Tibial nerve (tissue), 4 donors: ENCODE measurements around the gene NCR2. TPM values are rescaled to one million over a fixed set of nuclear protein-coding genes. Genes with fewer than 3 reads are reported as not detected.

Experiments
- DNase-seq, 2 donors: peaks; one replicate each; pipeline ENCODE4 v3.0.0-alpha.2; 2019; ENCODE audit warnings: low spot score in 2 of 2
- H3K27ac ChIP-seq, 4 donors: fragments of 200-600 bp; sonication (generic) in 3 of 4; one replicate each; pipeline ENCODE4 v1.5.1; 2017 to 2019; ENCODE audit warnings: mild to moderate bottlenecking in 1 of 4
- H3K27me3 ChIP-seq, 2 donors: fragments of 200-600 bp; sonication (generic) in 1 of 2; one replicate each; pipeline versions ENCODE4 v1.5.1 to v1.6.0; 2017 to 2019
- H3K36me3 ChIP-seq, 3 donors: fragments of 200-600 bp; sonication (generic); one replicate each; pipeline ENCODE4 v1.5.1; 2018 to 2019
- H3K4me1 ChIP-seq, 4 donors: fragments of 200-600 bp; sonication (generic) in 3 of 4; one replicate each; pipeline ENCODE4 v1.5.1; 2017 to 2019
- H3K4me3 ChIP-seq, 4 donors: fragments of 200-600 bp; sonication (generic) in 3 of 4; one replicate each; pipeline ENCODE4 v1.5.1; 2017 to 2019; ENCODE audit warnings: mild to moderate bottlenecking in 1 of 4, moderate library complexity in 1 of 4
- H3K9me3 ChIP-seq, 4 donors: fragments of 200-600 bp; sonication (generic) in 3 of 4; one replicate each; pipeline ENCODE4 v1.5.1; 2017 to 2019
- EP300 ChIP-seq, 2 donors: sonication (generic); formaldehyde crosslinking; IDR thresholded peaks; one replicate each; pipeline ENCODE4 v1.6.1; 2017; ENCODE audit warnings: antibody characterized with exemption in 2 of 2, mild to moderate bottlenecking in 1 of 2
- POLR2A ChIP-seq, 2 donors: fragments of 450-650 bp; IDR thresholded peaks; one replicate each; pipeline ENCODE4 v1.6.1; 2017; ENCODE audit warnings: antibody characterized with exemption in 2 of 2, mild to moderate bottlenecking in 2 of 2, moderate library complexity in 2 of 2
- WGBS, 2 donors: methylation state at CpG; one replicate each; pipeline ENCODE4 v1.1.5; 2018; 5-methylcytosine and 5-hydroxymethylcytosine counted together
- total RNA-seq, 4 donors: library from RNA; depleted of rRNA; stranded (reverse); fragments of >200 nt; gene quantifications; one replicate each; pipeline ENCODE4 v1.1.0, GENCODE V29; 2016
- TF ChIP-seq, protein P1 (sequence below), 5 experiments: fragments of 200-600 bp in 3 of 5; fragments of 450-650 bp in 2 of 5; sonication (generic) in 3 of 5; IDR thresholded peaks; one replicate each; pipeline ENCODE4 v1.5.1; 2016 to 2019; ENCODE audit warnings: antibody characterized with exemption in 5 of 5, mild to moderate bottlenecking in 3 of 5, moderate library complexity in 2 of 5

The NCR2 gene
- total RNA-seq, 4 donors from 2014 or later, result not detected

DNA sequence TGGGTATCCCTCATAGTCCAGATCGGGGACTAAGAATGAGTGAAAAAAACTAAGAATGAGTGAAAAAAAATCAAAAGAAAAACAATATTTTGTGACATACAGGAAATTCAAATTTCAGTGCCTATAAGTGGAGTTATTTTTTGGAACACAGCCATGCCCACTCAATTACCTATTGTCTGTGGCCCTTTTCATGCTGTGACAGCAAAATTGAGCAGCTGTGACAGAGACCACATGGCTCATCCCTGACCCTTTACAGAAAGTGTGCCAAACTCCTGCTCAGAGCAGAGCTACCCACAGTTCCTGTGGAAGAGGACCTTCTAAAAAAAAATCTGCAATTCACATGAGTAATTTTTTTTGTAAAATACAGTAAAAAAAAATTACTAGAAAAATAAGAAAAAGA lies 1.4 kb downstream of the NCR2 start:
- Histone ChIP-seq H3K9me3 (no peaks in the 10 kb centered on the region), H3K27ac (no peak overlapping the region), H3K27me3 (no peaks in the 10 kb centered on the region), H3K4me3 (no peak overlapping the region), H3K36me3 (no peaks in the 10 kb centered on the region), H3K4me1 (no peaks in the 10 kb centered on the region)
- WGBS, 2 donors, result 46 to 63% methylated on average over 1 of the region's 1 CpG
- DNase-seq, result no peak
- TF ChIP-seq, protein P1, sequence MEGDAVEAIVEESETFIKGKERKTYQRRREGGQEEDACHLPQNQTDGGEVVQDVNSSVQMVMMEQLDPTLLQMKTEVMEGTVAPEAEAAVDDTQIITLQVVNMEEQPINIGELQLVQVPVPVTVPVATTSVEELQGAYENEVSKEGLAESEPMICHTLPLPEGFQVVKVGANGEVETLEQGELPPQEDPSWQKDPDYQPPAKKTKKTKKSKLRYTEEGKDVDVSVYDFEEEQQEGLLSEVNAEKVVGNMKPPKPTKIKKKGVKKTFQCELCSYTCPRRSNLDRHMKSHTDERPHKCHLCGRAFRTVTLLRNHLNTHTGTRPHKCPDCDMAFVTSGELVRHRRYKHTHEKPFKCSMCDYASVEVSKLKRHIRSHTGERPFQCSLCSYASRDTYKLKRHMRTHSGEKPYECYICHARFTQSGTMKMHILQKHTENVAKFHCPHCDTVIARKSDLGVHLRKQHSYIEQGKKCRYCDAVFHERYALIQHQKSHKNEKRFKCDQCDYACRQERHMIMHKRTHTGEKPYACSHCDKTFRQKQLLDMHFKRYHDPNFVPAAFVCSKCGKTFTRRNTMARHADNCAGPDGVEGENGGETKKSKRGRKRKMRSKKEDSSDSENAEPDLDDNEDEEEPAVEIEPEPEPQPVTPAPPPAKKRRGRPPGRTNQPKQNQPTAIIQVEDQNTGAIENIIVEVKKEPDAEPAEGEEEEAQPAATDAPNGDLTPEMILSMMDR (IDR thresholded peaks at IDR 0.05), result no peak
- TF ChIP-seq EP300 (IDR thresholded peaks at IDR 0.05) (no peak), POLR2A (IDR thresholded peaks at IDR 0.05) (no peak)

DNA sequence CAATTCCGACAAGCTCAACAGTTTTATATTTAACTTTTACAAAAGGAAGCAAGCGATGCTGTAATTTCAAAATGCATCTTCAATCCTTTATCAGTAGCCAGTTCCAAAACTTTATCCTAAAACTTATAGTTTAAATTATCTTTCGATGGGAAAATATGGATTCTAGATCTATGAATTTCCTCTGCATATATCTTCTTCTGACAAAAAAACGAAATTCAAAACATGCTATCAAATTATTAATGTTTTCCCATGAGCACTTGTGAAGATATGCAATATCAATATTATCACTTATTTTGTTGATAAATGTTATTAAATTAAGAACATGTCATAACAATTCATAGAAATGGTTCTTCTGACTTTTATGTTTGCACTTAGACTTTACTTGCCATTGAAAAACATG lies 2.3 kb downstream of the NCR2 start:
- Histone ChIP-seq H3K4me1 (no peaks in the 10 kb centered on the region), H3K27ac (no peak overlapping the region), H3K27me3 (no peaks in the 10 kb centered on the region), H3K36me3 (no peaks in the 10 kb centered on the region), H3K4me3 (no peak overlapping the region), H3K9me3 (no peaks in the 10 kb centered on the region)
- 64 to 73% methylated on average over 4 of the region's 4 CpGs for WGBS, 2 donors
- TF ChIP-seq POLR2A (IDR thresholded peaks at IDR 0.05) (no peak), EP300 (IDR thresholded peaks at IDR 0.05) (no peak)
- no peak for DNase-seq

DNA sequence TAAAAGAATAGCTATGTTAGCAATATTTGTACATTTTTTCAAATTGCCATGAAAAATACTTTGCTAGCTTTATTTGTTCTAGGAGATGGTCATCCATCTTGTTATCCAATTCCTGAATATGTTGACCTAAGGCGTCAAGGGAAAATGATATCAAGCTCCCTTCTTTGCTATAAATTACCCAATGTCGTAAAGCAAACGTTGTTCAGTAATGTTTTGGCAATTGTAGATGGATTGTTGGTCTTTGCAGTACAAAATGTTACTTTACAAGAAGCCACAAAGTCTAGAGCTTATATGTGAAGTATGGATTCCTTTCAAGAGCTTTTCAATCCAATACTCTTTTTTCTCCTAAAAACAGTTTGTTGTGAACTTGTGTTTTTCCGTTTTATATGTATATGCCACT lies 3.3 kb downstream of the NCR2 start:
- Histone ChIP-seq H3K9me3 (no peaks in the 10 kb centered on the region), H3K4me1 (no peaks in the 10 kb centered on the region), H3K36me3 (no peaks in the 10 kb centered on the region), H3K27ac (no peak overlapping the region), H3K4me3 (no peak overlapping the region), H3K27me3 (no peaks in the 10 kb centered on the region)
- TF ChIP-seq, protein P1 (IDR thresholded peaks at IDR 0.05), result no peak
- TF ChIP-seq EP300 (IDR thresholded peaks at IDR 0.05) (no peak), POLR2A (IDR thresholded peaks at IDR 0.05) (no peak)
- DNase-seq, result no peak
- 50 to 60% methylated on average over 4 of the region's 4 CpGs for WGBS, 2 donors

DNA sequence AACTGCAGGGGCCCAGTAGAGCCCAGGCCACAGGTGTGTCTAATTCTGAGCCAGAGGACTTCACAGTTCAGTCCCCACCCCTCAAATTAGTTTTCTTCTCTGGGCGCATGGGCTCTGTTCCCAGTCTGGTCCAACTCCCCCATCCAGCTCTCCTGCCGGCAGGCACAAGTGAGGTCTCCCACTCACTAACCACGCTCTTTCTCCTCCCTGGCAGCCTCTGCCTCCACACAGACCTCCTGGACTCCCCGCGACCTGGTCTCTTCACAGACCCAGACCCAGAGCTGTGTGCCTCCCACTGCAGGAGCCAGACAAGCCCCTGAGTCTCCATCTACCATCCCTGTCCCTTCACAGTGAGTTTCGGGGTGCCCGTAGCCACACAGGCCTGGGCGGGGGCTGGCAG lies 6.2 kb downstream of the NCR2 start:
- no peak for TF ChIP-seq EP300 (IDR thresholded peaks at IDR 0.05)
- TF ChIP-seq, protein P1 (IDR thresholded peaks at IDR 0.05), result no peak
- TF ChIP-seq POLR2A (IDR thresholded peaks at IDR 0.05), result no peak

DNA sequence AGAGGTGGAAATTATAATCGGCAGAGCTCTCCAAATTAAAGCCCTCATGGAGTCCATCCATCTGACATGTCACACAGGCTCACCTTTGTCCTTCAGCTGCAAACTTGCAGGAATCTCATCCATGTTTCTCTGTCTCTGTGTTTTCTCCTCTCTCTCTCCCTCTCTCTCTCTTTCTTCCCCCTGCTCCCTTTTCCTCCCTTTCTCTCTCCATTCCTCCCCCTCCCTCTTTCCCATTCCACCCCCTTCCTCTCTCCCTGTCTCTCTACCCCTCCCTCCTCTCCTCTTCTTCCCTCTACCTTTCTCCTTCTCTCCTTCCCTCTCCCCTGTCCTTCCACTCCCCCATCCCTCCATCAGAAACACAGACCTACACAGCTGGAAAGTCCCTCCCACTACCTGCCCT lies 6.8 kb downstream of the NCR2 start:
- DNase-seq, result no peak
- Histone ChIP-seq H3K36me3 (no peaks in the 10 kb centered on the region), H3K4me3 (no peak overlapping the region), H3K27me3 (peaks cover 0 to 15% of the 10 kb centered on the region in 2 donors), H3K4me1 (no peaks in the 10 kb centered on the region), H3K9me3 (no peaks in the 10 kb centered on the region), H3K27ac (no peak overlapping the region)
- TF ChIP-seq, protein P1 (IDR thresholded peaks at IDR 0.05), result no peak
- TF ChIP-seq POLR2A (IDR thresholded peaks at IDR 0.05), result no peak
- TF ChIP-seq EP300 (IDR thresholded peaks at IDR 0.05), result no peak
- 38 to 47% methylated on average over 1 of the region's 1 CpG for WGBS, 2 donors

More for the DNA sequence above, 6.2 kb downstream of the NCR2 start:
- no peaks in the 10 kb centered on the region for H3K36me3 ChIP-seq
- H3K27ac ChIP-seq, result no peak overlapping the region
- peaks cover 0 to 10% of the 10 kb centered on the region in 2 donors for H3K27me3 ChIP-seq
- WGBS, 2 donors, result 87 to 95% methylated on average over 8 of the region's 8 CpGs
- DNase-seq, result no peak
- no peaks in the 10 kb centered on the region for H3K9me3 ChIP-seq
- no peak overlapping the region for H3K4me3 ChIP-seq
- H3K4me1 ChIP-seq, result no peaks in the 10 kb centered on the region

DNA sequence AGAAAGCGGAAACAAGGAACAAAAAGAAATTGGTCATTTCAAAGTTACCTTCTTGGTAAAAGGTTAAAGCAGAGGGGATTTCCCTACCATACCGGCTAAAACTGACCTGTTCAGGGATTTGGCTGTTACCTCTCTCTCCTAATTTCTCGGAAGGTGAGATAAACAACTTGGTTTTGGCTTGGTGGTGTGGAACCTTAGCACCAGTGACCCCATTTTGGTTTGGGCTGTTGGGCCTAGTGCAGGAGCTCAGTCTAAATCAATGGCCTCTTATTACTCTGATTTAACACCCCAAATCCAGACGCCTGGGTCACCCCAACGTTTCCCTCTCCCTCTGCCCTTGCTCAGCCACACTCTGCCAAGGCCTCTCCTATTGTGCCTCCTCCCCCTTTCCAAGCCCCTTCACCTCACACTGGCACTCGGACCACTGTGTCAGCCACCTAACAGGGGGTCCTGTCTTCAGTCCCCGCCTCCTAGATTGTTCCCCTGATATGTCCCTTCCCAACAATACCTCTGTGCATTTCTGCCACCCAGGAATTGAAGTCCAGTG lies 8.3 kb downstream of the NCR2 start:
- Histone ChIP-seq H3K36me3 (no peaks in the 10 kb centered on the region), H3K4me1 (no peaks in the 10 kb centered on the region), H3K9me3 (no peaks in the 10 kb centered on the region), H3K27me3 (peaks cover 0 to 26% of the 10 kb centered on the region in 2 donors), H3K4me3 (no peak overlapping the region), H3K27ac (no peak overlapping the region)
- DNase-seq, result no peak
- TF ChIP-seq, protein P1 (IDR thresholded peaks at IDR 0.05), result no peak
- no peak for TF ChIP-seq EP300 (IDR thresholded peaks at IDR 0.05)
- no peak for TF ChIP-seq POLR2A (IDR thresholded peaks at IDR 0.05)
- 80 to 87% methylated on average over 7 of the region's 7 CpGs for WGBS, 2 donors
